GM12878 (cell line): Measurements from ENCODE around the gene ITPRIPL2. TPM values are rescaled to one million over a fixed set of nuclear protein-coding genes. Genes with fewer than 3 reads are reported as not detected.

ENCODE experiments used
- BCLAF1 ChIP-seq: fragments of 450-650 bp; IDR thresholded peaks from 2 replicates; pipeline ENCODE4 v1.6.1; 2017; ENCODE audit warnings: antibody characterized with exemption, mild to moderate bottlenecking, moderate library complexity
- BMI1 ChIP-seq: fragments of 450-650 bp; IDR thresholded peaks from 2 replicates; pipeline ENCODE4 v1.6.1; 2016; ENCODE audit warnings: mild to moderate bottlenecking, moderate library complexity, borderline replicate concordance
- CEBPB ChIP-seq, 2 experiments: fragments of 150-350 bp in 1 of 2; IDR thresholded peaks; 2 replicates each; pipeline ENCODE4 v1.6.1; 2012 to 2014; ENCODE audit warnings: low read depth in 2 of 2, low read length in 2 of 2, borderline replicate concordance in 1 of 2, inconsistent platforms in 1 of 2
- CEBPZ ChIP-seq: fragments of 150-350 bp; IDR thresholded peaks from 2 replicates; pipeline ENCODE4 v1.6.1; 2016; ENCODE audit warnings: low read depth, low read length
- EGR1 ChIP-seq, 2 experiments: IDR thresholded peaks; 1 replicate in 1 of 2; 2 replicates in 1 of 2; pipeline ENCODE4 v1.6.1; 2011 to 2012; ENCODE audit warnings: low read depth in 2 of 2, low read length in 2 of 2, borderline replicate concordance in 1 of 2, mild to moderate bottlenecking in 1 of 2, moderate library complexity in 1 of 2
- ESRRA ChIP-seq: IDR thresholded peaks from 2 replicates; pipeline ENCODE4 v1.6.1; 2012; ENCODE audit warnings: mild to moderate bottlenecking, low read length, improper control_type of control experiment
- IKZF2 ChIP-seq, 2 experiments: fragments of 450-650 bp; IDR thresholded peaks; 2 replicates each; pipeline ENCODE4 v1.6.1; 2017; ENCODE audit warnings: mild to moderate bottlenecking in 2 of 2, moderate library complexity in 2 of 2
- JUND ChIP-seq: IDR thresholded peaks from 2 replicates; pipeline ENCODE4 v1.6.1; 2012; ENCODE audit warnings: low read depth, mild to moderate bottlenecking, low read length, improper control_type of control experiment, moderate library complexity
- MEF2A ChIP-seq: IDR thresholded peaks from 2 replicates; pipeline ENCODE4 v1.6.1; 2011; ENCODE audit warnings: low read depth, mild to moderate bottlenecking, low read length, moderate library complexity; ENCODE audit not compliant: insufficient read depth
- PRDM15 ChIP-seq: fragments of 450-650 bp; formaldehyde crosslinking; IDR thresholded peaks from 2 replicates; pipeline ENCODE4 v1.4.0; 2020; ENCODE audit warnings: mild to moderate bottlenecking, moderate library complexity
- RAD21 ChIP-seq: IDR thresholded peaks from 2 replicates; pipeline ENCODE4 v1.6.1; 2011; ENCODE audit warnings: mild to moderate bottlenecking, low read depth, low read length, moderate library complexity; ENCODE audit not compliant: insufficient read depth
- RBBP5 ChIP-seq: fragments of 200-600 bp; sonication (generic); conservative IDR thresholded peaks from 2 replicates; pipeline ENCODE4 v1.6.1; 2016
- RFX5 ChIP-seq: IDR thresholded peaks from 2 replicates; pipeline ENCODE4 v1.6.1; 2011; ENCODE audit warnings: low read depth, low read length, improper control_type of control experiment
- SMAD1 ChIP-seq: fragments of 450-650 bp; IDR thresholded peaks from 2 replicates; pipeline ENCODE4 v1.6.1; 2018; ENCODE audit warnings: mild to moderate bottlenecking, low read depth; ENCODE audit not compliant: partially characterized antibody
- SP1 ChIP-seq: IDR thresholded peaks from one replicate; pipeline ENCODE4 v1.6.1; 2011; ENCODE audit warnings: low read depth, low read length
- STAT1 ChIP-seq: fragments of 450-650 bp; conservative IDR thresholded peaks from 2 replicates; pipeline ENCODE4 v1.6.1; 2014; ENCODE audit warnings: antibody characterized with exemption, mild to moderate bottlenecking
- YBX1 ChIP-seq: fragments of 450-650 bp; IDR thresholded peaks from 2 replicates; pipeline ENCODE4 v1.6.1; 2016; ENCODE audit warnings: antibody characterized with exemption
- ZNF217 ChIP-seq: fragments of 450-650 bp; IDR thresholded peaks from 2 replicates; pipeline ENCODE4 v1.6.1; 2017; ENCODE audit warnings: antibody characterized with exemption, mild to moderate bottlenecking
- ZNF274 ChIP-seq: IDR thresholded peaks from one replicate; pipeline ENCODE4 v1.8.0; 2011; ENCODE audit not compliant: insufficient read length, insufficient read depth
- ZNF622 ChIP-seq: fragments of 450-650 bp; IDR thresholded peaks from 2 replicates; pipeline ENCODE4 v1.6.1; 2017; ENCODE audit warnings: mild to moderate bottlenecking, inconsistent platforms
- ZZZ3 ChIP-seq: IDR thresholded peaks from 2 replicates; pipeline ENCODE4 v1.6.1; 2011; ENCODE audit warnings: low read depth; ENCODE audit not compliant: control insufficient read depth, insufficient read length
- polyA plus RNA-seq, 11 experiments: library from polyadenylated mRNA; depleted of rRNA in 4 of 11; unstranded in 6 of 11; stranded (reverse) in 5 of 11; fragments of >200 nt; fragmentation: Nextera tagmentation in 4 of 11; fragmentation: Illumina TruSeq in 1 of 11; extraction: Ambion mirVana in 4 of 11; extraction: Trizol in 1 of 11; gene quantifications; 1 replicate in 1 of 11; 2 replicates in 10 of 11; pipeline versions ENCODE4 v1.2.1 to v1.2.3, GENCODE V29; 2011 to 2016; ENCODE audit warnings: inconsistent platforms in 2 of 11, missing spikeins in 2 of 11, low read depth in 1 of 11
- total RNA-seq, 4 experiments: library from RNA; depleted of rRNA in 3 of 4; stranded (reverse); fragments of >200 nt in 3 of 4; fragmentation: Illumina TruSeq in 1 of 4; extraction: Trizol in 1 of 4; gene quantifications; 2 replicates each; pipeline versions ENCODE4 v1.2.1 to v1.2.3, GENCODE V29; 2013 to 2021

The ITPRIPL2 gene
- total and polyA plus RNA-seq, 10 of the 15 experiments (the other 5 are each of a cell fraction or from before 2014, with no cell fraction given): 0.48 to 14.3 (median 3.5) TPM

- TF ChIP-seq JUND (no peak), RBBP5 (no peak), ZZZ3 (no peak), RAD21 (peak; percentile 97), ZNF274 (no peak), YBX1 (no peak), IKZF2 (IDR thresholded peaks at IDR 0.05) (no peak), BMI1 (no peak), ZNF622 (no peak), SP1 (peak; percentile 35), RFX5 (no peak), MEF2A (no peak), STAT1 (peak; percentile 70; the same call in 1 of the 2 replicates), PRDM15 (no peak), ZNF217 (no peak), SMAD1 (no peak), ESRRA (peak; percentile 73; the same call in 1 of the 2 replicates), CEBPZ (no peak), EGR1 (IDR thresholded peaks at IDR 0.05; ENCODE audit: borderline replicate concordance in 1 of 2, low read depth in 2 of 2, low read length in 2 of 2) (no peak), BCLAF1 (no peak), CEBPB (IDR thresholded peaks at IDR 0.05; ENCODE audit: borderline replicate concordance in 1 of 2, low read depth in 2 of 2, low read length in 2 of 2) (no peak)
Observed at GRCh38 chr16:19086322-19087199, 27.2 kb upstream of the ITPRIPL2 start (continued).
